ENCODE measurements around the gene IL1RL2.

The IL1RL2 gene

GRCh38 chr2:102186791-102187495, at the start of gene IL1RL2:
TSS of gene IL1RL2 (plus strand) at chr2:102187023. CDS start at chr2:102187868, 845 bp downstream.
- no peak for DNase-seq (ENCODE audit: low read depth in 2 of 2, low spot score in 1 of 2)

GRCh38 chr2:102137138-102137537, 49.7 kb upstream of the IL1RL2 start:
- no peak for DNase-seq (ENCODE audit: low read depth in 2 of 2, low spot score in 1 of 2)

GRCh38 chr2:102138331-102138730, 48.5 kb upstream of the IL1RL2 start:
- no peak for DNase-seq (ENCODE audit: low read depth in 2 of 2, low spot score in 1 of 2)

GRCh38 chr2:102139851-102140250, 47.0 kb upstream of the IL1RL2 start:
- no peak for DNase-seq (ENCODE audit: low read depth in 2 of 2, low spot score in 1 of 2)

GRCh38 chr2:102140377-102140776, 46.4 kb upstream of the IL1RL2 start:
- no peak for DNase-seq (ENCODE audit: low read depth in 2 of 2, low spot score in 1 of 2)

- DNase-seq (ENCODE audit: low read depth in 2 of 2, low spot score in 1 of 2): no peak
Measured at GRCh38 chr2:102141011-102141943, 45.5 kb upstream of the IL1RL2 start.

GRCh38 chr2:102141970-102142828, 44.6 kb upstream of the IL1RL2 start, which contains the start of gene IL1R1:
TSS of gene IL1R1 (plus strand) at chr2:102142746. CDS start at chr2:102157725, 14,979 bp downstream.
- DNase-seq (ENCODE audit: low read depth in 2 of 2, low spot score in 1 of 2): no peak

- DNase-seq (ENCODE audit: low read depth in 2 of 2, low spot score in 1 of 2): no peak
Measured at GRCh38 chr2:102142829-102143449, 43.9 kb upstream of the IL1RL2 start.

- DNase-seq (ENCODE audit: low read depth in 2 of 2, low spot score in 1 of 2): no peak
Measured at GRCh38 chr2:102143450-102143985, 43.3 kb upstream of the IL1RL2 start.

GRCh38 chr2:102144128-102144527, 42.7 kb upstream of the IL1RL2 start:
- no peak for DNase-seq (ENCODE audit: low read depth in 2 of 2, low spot score in 1 of 2)

- DNase-seq (ENCODE audit: low read depth in 2 of 2, low spot score in 1 of 2): no peak
Measured at GRCh38 chr2:102145107-102145506, 41.7 kb upstream of the IL1RL2 start.

GRCh38 chr2:102145934-102146333, 40.9 kb upstream of the IL1RL2 start:
- DNase-seq (ENCODE audit: low read depth in 2 of 2, low spot score in 1 of 2): no peak

- DNase-seq (ENCODE audit: low read depth in 2 of 2, low spot score in 1 of 2): no peak
Measured at GRCh38 chr2:102147935-102148334, 38.9 kb upstream of the IL1RL2 start.

- no peak for DNase-seq (ENCODE audit: low read depth in 2 of 2, low spot score in 1 of 2)
Measured at GRCh38 chr2:102149243-102149642, 37.6 kb upstream of the IL1RL2 start.

GRCh38 chr2:102149644-102150455, 37.0 kb upstream of the IL1RL2 start:
- DNase-seq (ENCODE audit: low read depth in 2 of 2, low spot score in 1 of 2): no peak

GRCh38 chr2:102154364-102154763, 32.5 kb upstream of the IL1RL2 start:
- DNase-seq (ENCODE audit: low read depth in 2 of 2, low spot score in 1 of 2): no peak

GRCh38 chr2:102154946-102155702, 31.7 kb upstream of the IL1RL2 start:
- DNase-seq (ENCODE audit: low read depth in 2 of 2, low spot score in 1 of 2): no peak

- no peak for DNase-seq (ENCODE audit: low read depth in 2 of 2, low spot score in 1 of 2)
Measured at GRCh38 chr2:102155703-102156515, 30.9 kb upstream of the IL1RL2 start.

All from stimulated activated CD8-positive, alpha-beta memory T cell treated with anti-CD3 and anti-CD28 coated beads, Interleukin-4, amount 100 ng/mL, for 1 hour (primary cell).